ENCODE data around the gene LHFPL3. TPM values are rescaled to one million over a fixed set of nuclear protein-coding genes. Genes with fewer than 3 reads are reported as not detected.

LHFPL3 gene
- polyA plus RNA-seq, 1 of the 3 experiments (the other 2 are of a cell fraction) = not detected

DNA sequence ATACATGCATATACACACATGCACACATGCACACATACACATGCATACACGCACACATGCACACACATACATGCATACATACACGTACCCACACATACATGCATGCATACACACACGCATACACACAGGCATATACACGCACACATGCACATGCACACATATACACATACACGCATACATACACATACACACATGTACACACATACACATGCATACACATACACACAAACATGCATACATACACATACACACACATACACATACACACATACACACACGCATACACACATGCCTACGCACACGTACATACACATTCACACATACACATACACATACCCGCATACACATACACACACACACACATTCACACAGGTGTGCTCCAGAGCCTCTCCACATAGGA, 604.6 kb downstream of the LHFPL3 start:
- ChIA-PET CTCF (interaction anchor here (0.8 to 3.0 kb wide), 2 partner anchors 15 to 50 kb away, joined by 4 to 13 read pairs; no protein-coding TSS in a partner anchor), POLR2A (no interaction called here)
- Histone ChIP-seq H3F3A (replicated peaks; ENCODE audit: insufficient read depth) (no peaks in the 10 kb centered on the region), H3K9ac (no peak overlapping the region), H3K9me2 (no peaks in the 10 kb centered on the region), H3K4me2 (no peak overlapping the region), H3K27me3 (ENCODE audit: insufficient read depth) (no peaks in the 10 kb centered on the region), H3K36me3 (replicated peaks in 1 of 2; ENCODE audit: control insufficient read depth in 1 of 2, insufficient read depth in 2 of 2, low read length in 1 of 2) (no peaks in the 10 kb centered on the region), H2AFZ (ENCODE audit: low read depth) (no peak overlapping the region), H3K9me3 (no peaks in the 10 kb centered on the region), H3K4me3 (ENCODE audit: low read depth in 2 of 2, low read length in 1 of 2) (no peak overlapping the region), H3K27ac (ENCODE audit: low read depth in 2 of 2, low read length in 1 of 2) (no peak overlapping the region), H3K4me1 (ENCODE audit: control insufficient read depth in 1 of 2, insufficient read depth in 2 of 2, low read depth in 1 of 2, low read length in 1 of 2) (peaks cover 0 to 7% of the 10 kb centered on the region in 2 experiments; a peak in 1 of 4 replicates), H4K20me1 (ENCODE audit: insufficient read depth) (no peaks in the 10 kb centered on the region), H3K79me2 (ENCODE audit: insufficient read depth) (no peaks in the 10 kb centered on the region)
- no peak for TF ChIP-seq RXRA (IDR thresholded peaks at IDR 0.05; ENCODE audit: borderline replicate concordance, low read depth)
- TF ChIP-seq CHD2 (IDR thresholded peaks at IDR 0.05; ENCODE audit: low read length, partially characterized antibody) = no peak
- no peak for TF ChIP-seq GABPA (IDR thresholded peaks at IDR 0.05; ENCODE audit: low read depth)
- TF ChIP-seq SIN3A (IDR thresholded peaks at IDR 0.05; ENCODE audit: borderline replicate concordance, low read depth, low read length) = no peak
- TF ChIP-seq MXI1 (IDR thresholded peaks at IDR 0.05; ENCODE audit: low read depth, low read length) = no peak
- TF ChIP-seq RAD21 (IDR thresholded peaks at IDR 0.05; ENCODE audit: low read length) = no peak
- TF ChIP-seq ZBTB33 (IDR thresholded peaks at IDR 0.05; ENCODE audit: borderline replicate concordance, low read depth) = no peak
- TF ChIP-seq RCOR1 (IDR thresholded peaks at IDR 0.05; ENCODE audit: low read length) = no peak
- TF ChIP-seq TCF12 (IDR thresholded peaks at IDR 0.05) = no peak
- TF ChIP-seq RFX5 (IDR thresholded peaks at IDR 0.05; ENCODE audit: low read length) = no peak
- no peak for TF ChIP-seq EZH2phosphoT487 (IDR thresholded peaks at IDR 0.05; ENCODE audit: borderline replicate concordance, low read depth)
- TF ChIP-seq, protein P1, sequence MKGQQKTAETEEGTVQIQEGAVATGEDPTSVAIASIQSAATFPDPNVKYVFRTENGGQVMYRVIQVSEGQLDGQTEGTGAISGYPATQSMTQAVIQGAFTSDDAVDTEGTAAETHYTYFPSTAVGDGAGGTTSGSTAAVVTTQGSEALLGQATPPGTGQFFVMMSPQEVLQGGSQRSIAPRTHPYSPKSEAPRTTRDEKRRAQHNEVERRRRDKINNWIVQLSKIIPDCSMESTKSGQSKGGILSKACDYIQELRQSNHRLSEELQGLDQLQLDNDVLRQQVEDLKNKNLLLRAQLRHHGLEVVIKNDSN (IDR thresholded peaks at IDR 0.05; ENCODE audit: borderline replicate concordance, low read depth) = no peak
- TF ChIP-seq, protein P2, sequence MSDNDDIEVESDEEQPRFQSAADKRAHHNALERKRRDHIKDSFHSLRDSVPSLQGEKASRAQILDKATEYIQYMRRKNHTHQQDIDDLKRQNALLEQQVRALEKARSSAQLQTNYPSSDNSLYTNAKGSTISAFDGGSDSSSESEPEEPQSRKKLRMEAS (IDR thresholded peaks at IDR 0.05; ENCODE audit: low read depth) = no peak
- TF ChIP-seq NRF1 (IDR thresholded peaks at IDR 0.05; ENCODE audit: low read depth, low read length) = no peak
- TF ChIP-seq NFIC (IDR thresholded peaks at IDR 0.05; ENCODE audit: borderline replicate concordance) = no peak
- TF ChIP-seq TAF1 (IDR thresholded peaks at IDR 0.05; ENCODE audit: borderline replicate concordance, low read depth, low read length) = no peak
- 95% methylated on average over 9 of the region's 9 CpGs for WGBS (ENCODE audit: low lambda C conversion rate)
- DNase-seq = no peak

DNA sequence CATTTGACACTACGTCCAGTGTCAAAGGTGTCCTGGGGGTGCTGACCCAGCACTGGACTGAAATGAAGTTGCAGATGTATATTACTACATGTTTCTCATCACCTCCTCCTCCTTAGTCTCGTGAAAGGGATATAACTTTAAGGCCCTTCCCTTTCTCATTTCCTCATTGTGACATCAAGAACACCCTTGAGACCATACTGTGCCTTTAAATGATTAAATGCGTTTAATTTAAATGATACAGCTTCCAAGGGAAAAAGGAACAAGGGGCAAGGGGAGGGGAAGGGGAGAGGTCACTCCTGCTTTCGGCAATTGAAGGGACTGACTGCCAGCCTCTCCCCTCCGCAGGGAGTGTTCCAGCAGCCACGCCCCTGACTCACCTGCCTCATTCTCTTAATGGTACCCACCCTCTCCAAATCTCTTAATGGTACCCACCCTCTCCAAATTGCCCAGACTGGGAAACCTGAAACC, 605.2 kb downstream of the LHFPL3 start:
- no peak overlapping the region for H3K4me3 ChIP-seq (ENCODE audit: low read depth in 2 of 2, low read length in 1 of 2)
- no peak overlapping the region for H2AFZ ChIP-seq (ENCODE audit: low read depth)
- CTCF ChIA-PET = interaction anchor here (3.0 kb wide), 1 partner anchor 15 kb away, joined by 13 read pairs; no protein-coding TSS in a partner anchor
- POLR2A ChIA-PET = no interaction called here
- no peaks in the 10 kb centered on the region for H4K20me1 ChIP-seq (ENCODE audit: insufficient read depth)
- H3K27me3 ChIP-seq (ENCODE audit: insufficient read depth) = no peaks in the 10 kb centered on the region
- WGBS (ENCODE audit: low lambda C conversion rate) = 93% methylated on average over 6 of the region's 6 CpGs
- peaks cover 0 to 9% of the 10 kb centered on the region in 2 experiments; a peak in 1 of 4 replicates for H3K4me1 ChIP-seq (ENCODE audit: control insufficient read depth in 1 of 2, insufficient read depth in 2 of 2, low read depth in 1 of 2, low read length in 1 of 2)
- H3K27ac ChIP-seq (ENCODE audit: low read depth in 2 of 2, low read length in 1 of 2) = no peak overlapping the region
- H3K9ac ChIP-seq = no peak overlapping the region
- no peak overlapping the region for H3K4me2 ChIP-seq
- H3K9me2 ChIP-seq = no peaks in the 10 kb centered on the region
- no peaks in the 10 kb centered on the region for H3F3A ChIP-seq (replicated peaks; ENCODE audit: insufficient read depth)
- no peak for DNase-seq
- H3K79me2 ChIP-seq (ENCODE audit: insufficient read depth) = no peaks in the 10 kb centered on the region
- H3K9me3 ChIP-seq = no peaks in the 10 kb centered on the region
- H3K36me3 ChIP-seq (replicated peaks in 1 of 2; ENCODE audit: control insufficient read depth in 1 of 2, insufficient read depth in 2 of 2, low read length in 1 of 2) = no peaks in the 10 kb centered on the region
- TF ChIP-seq RFX5 (IDR thresholded peaks at IDR 0.05; ENCODE audit: low read length) (no peak), CTCF (IDR thresholded peaks at IDR 0.05) (no peak), EZH2phosphoT487 (IDR thresholded peaks at IDR 0.05; ENCODE audit: borderline replicate concordance, low read depth) (no peak), TEAD4 (IDR thresholded peaks at IDR 0.05; ENCODE audit: borderline replicate concordance, insufficient read depth) (no peak), TCF12 (IDR thresholded peaks at IDR 0.05) (no peak), EP300 (IDR thresholded peaks at IDR 0.05; ENCODE audit: borderline replicate concordance in 1 of 2, low read depth in 1 of 2, low read length in 1 of 2) (no peak), NFIC (IDR thresholded peaks at IDR 0.05; ENCODE audit: borderline replicate concordance) (no peak), MEF2A (IDR thresholded peaks at IDR 0.05; ENCODE audit: borderline replicate concordance, low read depth) (no peak)
- TF ChIP-seq, protein P2 (IDR thresholded peaks at IDR 0.05; ENCODE audit: low read depth) = no peak
- TF ChIP-seq, protein P1 (IDR thresholded peaks at IDR 0.05; ENCODE audit: borderline replicate concordance, low read depth) = no peak

Data from SK-N-SH (cell line).